Measurements from ENCODE around the gene SERPINB4. TPM values are rescaled to one million over a fixed set of nuclear protein-coding genes. Genes with fewer than 3 reads are reported as not detected.
A peak's percentile ranks its signal among the peaks of the same experiment; 100 is the strongest.

Gene SERPINB4
- total and polyA plus RNA-seq, 2 experiments from 2014 or later = 1.2 to 1.5 TPM

GRCh38 chr18:63677500-63678225 is 33.6 kb upstream of the SERPINB4 start:
- H2AFZ ChIP-seq = peak overlapping the region; percentile 64; the same call in 1 of the 2 replicates
- no peak for ATAC-seq
- H3K4me3 ChIP-seq = no peak overlapping the region
- Mint-ChIP-seq H3K4me3 (no peak overlapping the region), H3K27me3 (ENCODE audit: insufficient read depth, low read depth, poor library complexity) (no peaks in the 10 kb centered on the region), H3K36me3 (ENCODE audit: low read depth) (no peaks in the 10 kb centered on the region), H3K4me1 (peaks cover 4% of the 10 kb centered on the region; the same call in 2 of the 3 replicates), H3K9me3 (no peaks in the 10 kb centered on the region), H3K27ac (no peak overlapping the region)
- no peaks in the 10 kb centered on the region for H3K36me3 ChIP-seq (ENCODE audit: insufficient read depth)
- no peak for DNase-seq (ENCODE audit: low spot score)
- H3K4me1 ChIP-seq (ENCODE audit: insufficient read depth) = no peaks in the 10 kb centered on the region; the same call in 1 of the 2 replicates
- no peak overlapping the region for H3K4me2 ChIP-seq
- H3K27me3 ChIP-seq (ENCODE audit: insufficient read depth) = no peaks in the 10 kb centered on the region
- no peaks in the 10 kb centered on the region for H3K79me2 ChIP-seq (replicated peaks; ENCODE audit: insufficient read depth)
- no peaks in the 10 kb centered on the region for H3F3A ChIP-seq (replicated peaks; ENCODE audit: low read depth)
- TF ChIP-seq CTCF (conservative IDR thresholded peaks at IDR 0.05; ENCODE audit: low read depth in 2 of 2) = no peak
- H3K27ac ChIP-seq (ENCODE audit: low read depth) = no peak overlapping the region
- no peaks in the 10 kb centered on the region for H3K9me2 ChIP-seq (ENCODE audit: insufficient read depth)
- H4K20me1 ChIP-seq (replicated peaks; ENCODE audit: insufficient read depth) = no peaks in the 10 kb centered on the region

- Mint-ChIP-seq H3K4me1 (peaks cover 4% of the 10 kb centered on the region; the same call in 2 of the 3 replicates), H3K27me3 (ENCODE audit: insufficient read depth, low read depth, poor library complexity) (no peaks in the 10 kb centered on the region), H3K9me3 (no peaks in the 10 kb centered on the region), H3K4me3 (no peak overlapping the region), H3K27ac (no peak overlapping the region), H3K36me3 (ENCODE audit: low read depth) (no peaks in the 10 kb centered on the region)
- H3K4me1 ChIP-seq (ENCODE audit: insufficient read depth) = no peaks in the 10 kb centered on the region; the same call in 1 of the 2 replicates
- no peak overlapping the region for H2AFZ ChIP-seq
- no peak overlapping the region for H3K27ac ChIP-seq (ENCODE audit: low read depth)
- H3F3A ChIP-seq (replicated peaks; ENCODE audit: low read depth) = no peaks in the 10 kb centered on the region
- H4K20me1 ChIP-seq (replicated peaks; ENCODE audit: insufficient read depth) = no peaks in the 10 kb centered on the region
- DNase-seq (ENCODE audit: low spot score) (peak; percentile 65), ATAC-seq (peak; percentile 97)
- no peak overlapping the region for H3K4me2 ChIP-seq
- no peaks in the 10 kb centered on the region for H3K79me2 ChIP-seq (replicated peaks; ENCODE audit: insufficient read depth)
- H3K9me2 ChIP-seq (ENCODE audit: insufficient read depth) = no peaks in the 10 kb centered on the region
- H3K4me3 ChIP-seq = no peak overlapping the region
- TF ChIP-seq JUNB (IDR thresholded peaks at IDR 0.05; ENCODE audit: unreplicated experiment) = no peak
- peak; percentile 61 to 79 for TF ChIP-seq CTCF (conservative IDR thresholded peaks at IDR 0.05; ENCODE audit: low read depth in 2 of 2)
- no peaks in the 10 kb centered on the region for H3K36me3 ChIP-seq (ENCODE audit: insufficient read depth)
- H3K27me3 ChIP-seq (ENCODE audit: insufficient read depth) = no peaks in the 10 kb centered on the region
Measured at GRCh38 chr18:63676526-63677323, 32.7 kb upstream of the SERPINB4 start.

All from GM23338 (cell line).